K562 (cell line): ENCODE results near the gene CCDC88C. TPM values are rescaled to one million over a fixed set of nuclear protein-coding genes. Genes with fewer than 3 reads are reported as not detected.
A peak's percentile ranks its signal among the peaks of the same experiment; 100 is the strongest.

ENCODE experiments used
- ATAC-seq: fragments of 200-7000 bp; cut with Tn5 transposase; 3 replicates; pipeline ENCODE4 v1.9.1; 2020; ENCODE audit warnings: moderate library complexity
- BruUV-seq: library from RNA; stranded (reverse); fragments of 400-500 nt; replicated peaks from 2 replicates; lab custom pipeline; 2021; lab: Mats Ljungman, UMichigan
- CTCF ChIA-PET: fragments of 300-600 bp; formaldehyde crosslinking; extraction: SDS; loops from one replicate; lab custom pipeline; 2021; ENCODE audit warnings: low intra/inter-chr PET ratio; lab: Yijun Ruan, JAX
- POLR2A ChIA-PET: fragments of 300-600, 350-650 bp; sonication (Branson Sonifier 250); formaldehyde crosslinking; extraction: SDS; loops from one replicate; lab custom pipeline; 2021; ENCODE audit warnings: antibody characterized with exemption, inconsistent platforms; lab: Yijun Ruan, JAX
- DNase-seq, 4 experiments: peaks; one replicate each; pipeline versions ENCODE4 v3.0.0 to v3.0.0-alpha.2; 2011 to 2018; ENCODE audit warnings: low spot score in 3 of 4, mixed read lengths in 3 of 4; ENCODE audit errors: extremely low read depth in 1 of 4
- FAIRE-seq: peaks from 2 replicates; lab custom pipeline; 2011; peaks lifted over from hg19 to GRCh38; lab: Jason Lieb, UNC
- H2AFZ ChIP-seq: 2 replicates; pipeline ENCODE4 v1.6.0; 2011; ENCODE audit warnings: low read depth, low read length, control low read depth, inconsistent platforms
- H3K27ac ChIP-seq: fragments of 200-600 bp; 3 replicates; pipeline ENCODE4 v1.8.0; 2011; ENCODE audit warnings: low read depth, mild to moderate bottlenecking, control low read depth, inconsistent platforms, low read length, moderate library complexity, mixed read lengths; ENCODE audit errors: extremely low read depth
- H3K27me3 ChIP-seq, 2 experiments: fragments of 300-600 bp in 1 of 2; 2 replicates in 1 of 2; 3 replicates in 1 of 2; pipeline versions ENCODE4 v1.6.0 to v1.8.0; 2011; ENCODE audit warnings: inconsistent platforms in 2 of 2, low read length in 2 of 2, mild to moderate bottlenecking in 1 of 2, mixed read lengths in 1 of 2, moderate library complexity in 1 of 2; ENCODE audit not compliant: control insufficient read depth in 2 of 2, insufficient read depth in 2 of 2
- H3K36me3 ChIP-seq: fragments of 300-600 bp; 3 replicates; pipeline ENCODE4 v1.8.0; 2011; ENCODE audit warnings: mild to moderate bottlenecking, low read length, inconsistent platforms; ENCODE audit not compliant: control insufficient read depth, insufficient read depth
- H3K4me1 ChIP-seq, 2 experiments: fragments of 200-600 bp in 1 of 2; replicated peaks in 1 of 2; 2 replicates in 1 of 2; 3 replicates in 1 of 2; pipeline versions ENCODE4 v1.5.1 to v1.8.0; 2011; ENCODE audit warnings: inconsistent platforms in 2 of 2, low read length in 2 of 2, mild to moderate bottlenecking in 1 of 2, mixed read lengths in 1 of 2, moderate library complexity in 1 of 2; ENCODE audit not compliant: control insufficient read depth in 2 of 2, insufficient read depth in 2 of 2
- H3K4me2 ChIP-seq: 2 replicates; pipeline ENCODE4 v1.6.1; 2011; ENCODE audit warnings: low read length, control low read depth, inconsistent platforms, mixed read lengths; ENCODE audit not compliant: insufficient read depth
- H3K4me3 ChIP-seq: fragments of 200-600 bp; sonication (generic), shearing (Covaris generic); 2 replicates; pipeline ENCODE4 v1.5.1; 2016; ENCODE audit warnings: control low read depth, inconsistent platforms
- H3K79me2 ChIP-seq: fragments of 200-600 bp; 3 replicates; pipeline ENCODE4 v1.8.0; 2011; ENCODE audit warnings: low read length, inconsistent platforms; ENCODE audit not compliant: control insufficient read depth, insufficient read depth
- H3K9ac ChIP-seq, 2 experiments: 2 replicates each; pipeline versions ENCODE4 v1.6.0 to v1.6.1; 2011; ENCODE audit warnings: low read depth in 2 of 2, low read length in 2 of 2, control low read depth in 1 of 2, inconsistent platforms in 1 of 2, mild to moderate bottlenecking in 1 of 2, mixed read lengths in 1 of 2; ENCODE audit not compliant: insufficient read depth in 1 of 2
- H3K9me1 ChIP-seq: one replicate; pipeline ENCODE4 v1.6.0; 2011; ENCODE audit warnings: inconsistent platforms, mild to moderate bottlenecking, low read length, moderate library complexity; ENCODE audit not compliant: control insufficient read depth, insufficient read depth
- H3K9me3 ChIP-seq: replicated peaks from 2 replicates; pipeline ENCODE4 v1.5.1; 2011; ENCODE audit warnings: low read depth, low read length, inconsistent platforms; ENCODE audit not compliant: control insufficient read depth, insufficient read depth
- H4K20me1 ChIP-seq: replicated peaks from 2 replicates; pipeline ENCODE4 v1.6.1; 2011; ENCODE audit warnings: low read length, inconsistent platforms, mixed read lengths; ENCODE audit not compliant: control insufficient read depth, insufficient read depth
- BRD9 ChIP-seq: fragments of 450-650 bp; IDR thresholded peaks from 2 replicates; pipeline ENCODE4 v1.6.1; 2018; ENCODE audit warnings: low read depth; ENCODE audit not compliant: partially characterized antibody
- CBFA2T3 ChIP-seq: fragments of 450-650 bp; IDR thresholded peaks from 2 replicates; pipeline ENCODE4 v1.6.1; 2017
- CHAMP1 ChIP-seq: fragments of 450-650 bp; IDR thresholded peaks from 2 replicates; pipeline ENCODE4 v1.6.1; 2016; ENCODE audit warnings: mild to moderate bottlenecking
- POLR2G ChIP-seq: fragments of 200-400 bp; formaldehyde crosslinking; IDR thresholded peaks from 2 replicates; pipeline ENCODE4 v1.6.1; 2017; ENCODE audit warnings: low read depth, mild to moderate bottlenecking, antibody characterized with exemption, low read length, moderate library complexity
- RBM17 ChIP-seq: fragments of 200-400 bp; formaldehyde crosslinking; IDR thresholded peaks from 2 replicates; pipeline ENCODE4 v1.6.1; 2017; ENCODE audit warnings: low read depth, mild to moderate bottlenecking, low read length, borderline replicate concordance
- SFPQ ChIP-seq: fragments of 200-400 bp; formaldehyde crosslinking; IDR thresholded peaks from 2 replicates; pipeline ENCODE4 v1.6.1; 2017; ENCODE audit warnings: mild to moderate bottlenecking, low read depth, low read length, moderate library complexity
- TAL1 ChIP-seq: fragments of 450-650 bp; IDR thresholded peaks from 2 replicates; pipeline ENCODE4 v1.6.1; 2016; ENCODE audit warnings: mild to moderate bottlenecking
- TCF3 ChIP-seq: sonication (generic); formaldehyde crosslinking; IDR thresholded peaks from 2 replicates; pipeline ENCODE4 v1.4.0; 2020; ENCODE audit warnings: mild to moderate bottlenecking, missing genetic modification reagents
- WHSC1 ChIP-seq: IDR thresholded peaks from one replicate; pipeline ENCODE4 v1.6.1; 2012; ENCODE audit warnings: low read length, control low read depth, inconsistent platforms
- ZBTB17 ChIP-seq: fragments of 450-650 bp; formaldehyde crosslinking; IDR thresholded peaks from 2 replicates; pipeline ENCODE4 v1.4.0; 2020; ENCODE audit warnings: mild to moderate bottlenecking
- WGBS: fragments of 100-300 bp; shearing (Covaris generic); methylation state at CpG from one replicate; pipeline ENCODE4 v1.1.6; 2016; ENCODE audit warnings: low coverage, mixed read lengths; ENCODE audit not compliant: insufficient coverage; ENCODE audit errors: missing lambda C conversion rate; 5-methylcytosine and 5-hydroxymethylcytosine counted together
- in situ Hi-C: fragments of 300-500 bp; cut with MboI; formaldehyde crosslinking; loops from 4 replicates; pipeline ENCODE4 v1.15.0; 2018; ENCODE audit warnings: inconsistent platforms, mixed read lengths
- intact Hi-C: fragments of 100-400 bp; cut with micrococcal nuclease; formaldehyde crosslinking; loops from 2 replicates; pipeline ENCODE4 v1.14.2; 2022
- polyA plus RNA-seq, 8 experiments: library from polyadenylated mRNA; depleted of rRNA in 4 of 8; stranded (reverse) in 5 of 8; unstranded in 3 of 8; fragments of >200 nt; fragmentation: Nextera tagmentation in 2 of 8; fragmentation: Illumina TruSeq in 1 of 8; extraction: Ambion mirVana in 2 of 8; extraction: Trizol in 1 of 8; gene quantifications; 2 replicates each; pipeline versions ENCODE4 v1.2.1 to v1.2.3, GENCODE V29; 2011 to 2014; ENCODE audit warnings: inconsistent platforms in 1 of 8, missing spikeins in 1 of 8
- total RNA-seq, 7 experiments: library from RNA; depleted of rRNA in 6 of 7; stranded (reverse); fragments of >200 nt in 6 of 7; fragmentation: Illumina TruSeq in 2 of 7; extraction: Trizol in 2 of 7; gene quantifications; 2 replicates each; pipeline versions ENCODE4 v1.2.1 to v1.2.3, GENCODE V29; 2011 to 2021; ENCODE audit warnings: low replicate concordance in 1 of 7

The CCDC88C gene
- total and polyA plus RNA-seq, 9 of the 15 experiments (the other 6 are each of a cell fraction or from before 2014, with no cell fraction given): 0.62 to 22.5 (median 10.7) TPM

GRCh38 chr14:91332171-91332985 is 85.2 kb downstream of the CCDC88C start:
- Histone ChIP-seq H3K79me2 (no peaks in the 10 kb centered on the region), H3K27ac (no peak overlapping the region), H4K20me1 (no peaks in the 10 kb centered on the region), H3K36me3 (peaks cover 10% of the 10 kb centered on the region; the same call in 1 of the 3 replicates), H2AFZ (no peak overlapping the region), H3K4me1 (peaks cover 7 to 9% of the 10 kb centered on the region in 2 experiments; a peak in 4 of 5 replicates), H3K27me3 (no peaks in the 10 kb centered on the region), H3K9me1 (no peaks in the 10 kb centered on the region), H3K4me2 (peak overlapping the region; percentile 8; the same call in 1 of the 2 replicates), H3K4me3 (no peak overlapping the region), H3K9ac (peak overlapping the region in 1 of 2 experiments; percentile 61; a peak in 1 of 4 replicates), H3K9me3 (no peaks in the 10 kb centered on the region)
- ChIA-PET POLR2A (no interaction called here), CTCF (no interaction called here)
- intact Hi-C loops: no loop called here
- no peak; the same call in 2 of the 3 replicates for ATAC-seq
- WGBS: 48% methylated on average over 13 of the region's 19 CpGs
- TF ChIP-seq RBM17: no peak
- TF ChIP-seq TCF3: peak; percentile 68
- TF ChIP-seq POLR2G: no peak
- no peak for TF ChIP-seq SFPQ
- TF ChIP-seq CBFA2T3: peak; percentile 36
- TF ChIP-seq BRD9: no peak
- no peak for TF ChIP-seq CHAMP1
- TF ChIP-seq WHSC1: no peak
- 0 out of 2 replicates have a peak, but pooled peaks have one; percentile 7 for TF ChIP-seq TAL1
- TF ChIP-seq ZBTB17: no peak
- in situ Hi-C loops: no loop called here
- peak in 1 of 4 experiments; percentile 37 for DNase-seq
- no peak for FAIRE-seq
- no TSS peak for BruUV-seq
